Right lung (tissue), 5 donors: ENCODE measurements around the gene RBM33. TPM values are rescaled to one million over a fixed set of nuclear protein-coding genes. Genes with fewer than 3 reads are reported as not detected.
"Not testable (repeated sequence)": the region's sequence is repeated elsewhere in the genome, so short reads cannot be mapped to it uniquely, and the experiment has no call there.

Source experiments
- DNase-seq, 2 donors: peaks; one replicate each; pipeline ENCODE4 v3.0.0-alpha.2; 2013
- polyA plus RNA-seq, 5 donors: library from polyadenylated mRNA; unstranded; fragments of 120-200 nt; gene quantifications; one replicate each; pipeline versions ENCODE4 v1.2.1 to v1.2.3, GENCODE V29; 2013; ENCODE audit warnings: inconsistent platforms in 1 of 5, low replicate concordance in 1 of 5; ENCODE audit not compliant: insufficient read length in 5 of 5, insufficient read depth in 1 of 5

RBM33 gene
- polyA plus RNA-seq, 5 donors = 33.9 to 55.5 (median 41.5) TPM

DNA sequence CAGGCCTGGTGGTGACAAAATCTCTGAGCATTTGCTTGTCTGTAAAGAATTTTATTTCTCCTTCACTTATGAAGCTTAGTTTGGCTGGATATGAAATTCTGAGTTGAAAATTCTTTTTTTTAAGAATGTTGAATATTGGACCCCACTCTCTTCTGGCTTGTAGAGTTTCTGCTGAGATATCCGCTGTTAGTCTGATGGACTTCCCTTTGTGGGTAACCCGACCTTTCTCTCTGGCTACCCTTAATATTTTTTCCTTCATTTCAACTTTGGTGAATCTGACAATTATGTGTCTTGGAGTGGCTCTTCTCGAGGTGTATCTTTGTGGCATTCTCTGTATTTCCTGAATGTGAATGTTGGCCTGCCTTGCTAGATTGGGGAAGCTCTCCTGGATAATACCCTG, 46.2 kb downstream of the RBM33 start:
- not testable (repeated sequence) for DNase-seq

DNA sequence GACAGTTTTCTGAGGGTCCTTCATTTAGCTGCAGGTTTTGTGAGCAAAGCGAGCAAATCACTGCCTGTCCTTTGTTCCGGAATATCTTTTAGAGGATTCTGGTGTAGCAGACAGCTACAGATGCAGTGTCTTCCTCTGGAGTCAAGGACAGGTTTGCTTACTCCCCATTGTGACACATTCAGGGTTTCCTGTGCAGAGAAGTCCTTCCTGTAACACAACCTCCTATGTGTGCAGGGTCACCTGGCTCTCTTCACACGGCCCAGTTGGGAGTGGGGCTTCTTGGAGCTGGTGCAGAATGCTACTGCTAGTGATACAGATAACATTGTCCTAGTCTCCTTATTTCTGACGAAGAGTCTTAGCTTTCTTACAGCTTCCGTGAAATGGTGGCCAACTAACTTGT, 47.9 kb downstream of the RBM33 start:
- no peak for DNase-seq

DNA sequence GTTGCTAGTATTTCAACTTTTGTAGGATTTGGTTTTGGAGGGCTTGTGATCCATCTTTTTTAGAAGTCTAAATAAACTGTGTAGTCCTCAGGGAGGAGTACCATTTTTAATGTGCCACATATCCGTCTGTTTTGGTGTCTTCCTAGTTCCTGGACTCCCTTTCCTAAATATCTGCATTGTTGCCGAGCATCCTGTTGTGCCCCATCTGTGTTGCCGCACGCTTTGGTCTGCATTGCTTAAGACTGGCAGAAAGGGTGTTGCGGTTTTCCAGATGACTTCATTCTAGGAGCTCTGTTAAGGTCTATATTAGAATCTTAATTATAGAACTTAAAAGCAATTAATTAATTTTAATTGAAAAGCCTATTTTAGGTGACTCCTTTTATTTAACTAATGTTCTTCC, 49.4 kb downstream of the RBM33 start:
- no peak for DNase-seq

DNA sequence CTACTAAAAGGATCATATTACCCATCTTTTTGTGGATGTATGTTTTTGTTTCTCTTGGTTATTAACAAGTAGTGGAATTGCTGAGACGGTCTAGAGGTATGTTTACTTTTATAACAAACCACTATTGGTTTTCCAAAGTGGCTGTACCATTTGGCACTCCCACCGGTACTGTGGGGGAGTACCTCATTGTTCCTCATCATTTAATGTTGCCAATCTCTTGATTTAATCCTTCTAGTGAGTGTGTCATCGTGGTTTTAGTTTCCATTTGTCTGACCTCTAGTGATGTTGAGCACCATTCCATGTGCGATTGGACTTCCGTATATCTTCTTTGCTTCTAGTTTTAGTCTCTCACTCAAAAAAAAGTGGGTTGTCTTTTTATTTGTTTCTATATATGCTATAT, 50.4 kb downstream of the RBM33 start:
- no peak for DNase-seq

DNA sequence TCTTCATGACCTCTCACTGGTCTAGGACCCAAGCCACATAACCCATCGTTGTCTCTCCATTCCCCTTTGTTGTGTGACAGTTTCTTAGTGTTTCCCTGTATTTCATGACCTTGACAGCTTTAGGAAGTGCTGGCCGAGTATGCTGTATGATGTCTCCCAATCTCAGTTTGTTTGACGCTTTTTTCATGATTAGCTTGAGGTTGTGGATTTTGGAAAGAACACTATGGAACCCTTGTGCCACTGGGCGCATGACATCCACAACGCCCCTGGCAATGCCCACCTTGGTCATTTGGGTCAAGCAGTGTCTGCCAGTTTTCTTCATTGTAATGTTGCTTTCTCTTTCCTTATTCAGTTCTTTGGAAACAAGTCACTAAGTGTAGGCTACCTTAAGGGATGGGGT, 52.3 kb downstream of the RBM33 start:
- no peak for DNase-seq

DNA sequence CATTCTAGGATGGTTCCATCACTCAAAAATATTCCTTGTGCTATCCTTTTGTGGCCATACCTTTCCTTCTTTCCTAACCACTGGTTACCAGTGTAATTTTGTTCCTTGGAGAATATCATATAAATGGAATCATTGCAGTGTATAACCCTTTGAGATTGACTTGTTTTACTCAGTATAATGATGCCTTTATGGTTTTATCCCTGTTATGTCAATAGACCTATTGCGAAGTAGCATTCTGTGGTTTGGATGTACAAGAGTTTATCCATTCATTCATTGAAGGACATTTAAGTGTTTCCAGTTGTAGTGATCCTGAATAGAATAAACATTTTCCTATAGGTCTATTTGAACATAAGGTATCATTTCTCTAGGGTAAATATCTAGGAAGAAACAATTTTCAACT, 54.2 kb downstream of the RBM33 start:
- DNase-seq = no peak

DNA sequence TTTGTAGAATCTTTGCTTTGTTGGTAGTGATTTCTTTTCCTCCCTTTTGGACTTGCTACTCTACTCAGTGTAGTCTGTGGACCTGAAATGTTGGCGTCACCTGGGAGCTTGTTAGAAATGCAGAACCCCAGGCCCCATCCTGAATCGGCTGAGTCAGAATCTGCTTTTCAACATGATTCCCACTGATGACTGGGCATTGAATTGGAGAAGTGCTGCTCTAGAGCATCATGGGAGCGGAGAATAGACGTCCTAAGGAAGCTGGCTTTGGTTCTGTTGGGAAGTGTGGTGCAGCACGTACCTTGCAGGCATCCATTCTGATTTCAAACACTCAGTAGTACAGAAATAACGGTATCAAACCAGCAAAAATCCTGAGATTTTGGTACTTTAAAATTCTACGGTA, 54.7 kb downstream of the RBM33 start:
- DNase-seq = no peak

DNA sequence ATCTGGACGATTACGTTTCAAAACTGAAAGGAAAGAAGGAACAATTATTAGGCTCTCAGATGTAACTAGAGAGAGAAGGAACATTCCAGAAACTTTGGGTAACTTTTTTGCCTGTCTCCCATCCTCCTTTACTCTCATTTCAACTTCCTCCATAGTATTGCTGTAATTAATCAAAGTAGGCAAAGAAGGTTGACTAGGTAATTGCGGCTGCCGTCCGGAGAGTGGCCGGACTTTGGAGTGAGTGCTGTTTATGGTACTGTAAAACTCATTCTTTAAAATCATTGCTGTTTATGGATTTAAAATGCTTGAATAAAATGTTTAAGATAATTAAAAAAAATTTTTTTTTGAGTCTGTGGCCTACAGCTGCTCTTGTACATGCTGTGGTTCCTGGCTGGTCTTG, 56.4 kb downstream of the RBM33 start:
- no peak for DNase-seq

DNA sequence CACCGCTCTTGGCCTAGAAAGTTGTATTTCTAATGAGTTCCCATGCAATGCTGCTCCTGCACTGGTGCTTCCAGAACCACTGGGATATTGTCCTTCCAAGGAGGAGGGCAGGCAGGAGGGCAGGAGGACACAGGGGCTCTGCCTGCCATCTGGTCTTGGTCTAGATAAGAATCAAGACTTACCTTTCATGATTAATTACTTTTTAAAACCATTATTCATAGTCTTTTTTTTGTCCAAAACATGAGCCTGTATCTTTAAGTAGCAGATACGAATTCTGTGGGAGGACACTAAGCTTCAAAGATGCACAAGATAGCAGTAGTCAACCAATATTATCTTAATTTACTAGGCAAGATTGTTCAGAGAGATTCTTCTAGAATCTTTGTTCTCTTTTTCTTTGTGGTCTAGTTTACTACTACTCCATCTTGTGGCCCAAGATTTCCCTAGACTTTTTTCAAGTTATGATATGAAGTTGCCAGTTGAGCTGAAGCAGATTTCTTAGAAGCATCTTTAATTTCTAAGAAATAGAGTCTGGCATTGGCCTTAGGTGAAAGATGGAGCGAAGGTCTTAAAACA, 57.6 kb downstream of the RBM33 start:
- DNase-seq = no peak

DNA sequence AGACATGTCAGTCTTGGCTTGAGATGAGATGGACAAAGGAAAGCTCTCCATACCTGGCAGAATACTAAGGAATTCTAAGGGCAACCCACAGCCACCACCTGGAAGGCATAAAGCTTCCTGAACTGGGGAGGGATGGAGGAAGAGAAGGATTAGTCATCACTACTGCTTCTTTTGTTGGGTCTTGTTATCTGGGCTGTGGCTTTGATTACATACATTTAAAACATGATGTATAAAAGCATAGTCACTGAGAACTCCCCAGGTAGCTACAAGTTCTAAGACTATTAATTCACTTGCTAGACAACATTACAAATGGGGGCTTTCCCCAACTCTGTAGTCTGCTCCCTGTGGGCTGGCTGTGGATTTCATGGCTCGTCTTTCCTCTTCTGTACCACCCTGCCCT, 58.2 kb downstream of the RBM33 start:
- no peak for DNase-seq

DNA sequence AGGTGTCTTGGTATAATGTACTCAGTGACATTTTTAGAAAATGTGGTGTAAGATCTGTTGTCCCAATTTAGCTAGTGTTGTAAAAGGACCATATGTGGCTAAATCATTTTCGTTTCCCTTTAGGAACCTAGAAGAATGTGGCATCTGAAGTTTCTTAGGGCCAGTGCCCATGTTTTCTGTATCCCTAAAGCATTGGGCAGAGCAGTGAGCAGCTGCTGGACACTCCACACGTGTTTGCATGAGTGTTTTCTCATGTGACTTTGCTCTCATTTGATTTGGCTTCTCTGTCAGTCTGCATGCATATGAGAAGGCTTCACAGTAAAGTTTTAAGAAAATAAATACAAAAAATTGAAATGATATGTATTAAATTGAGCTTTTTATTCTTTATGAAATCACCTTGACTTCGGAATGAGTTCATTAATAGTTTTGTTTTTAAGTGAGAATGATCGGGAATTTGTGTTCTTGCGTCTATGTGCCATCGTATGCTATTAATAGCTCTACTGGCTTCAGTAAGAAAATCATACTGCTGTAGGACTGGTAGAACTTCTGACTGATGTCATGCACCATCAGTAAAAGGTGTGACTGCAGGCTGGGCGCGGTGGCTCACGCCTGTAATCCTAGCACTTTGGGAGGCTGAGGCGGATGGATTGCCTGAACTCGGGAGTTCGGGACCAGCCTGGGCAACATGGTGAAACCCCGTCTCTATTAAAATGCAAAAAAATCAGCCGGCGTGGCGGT, 61.3 kb downstream of the RBM33 start:
- DNase-seq = no peak

DNA sequence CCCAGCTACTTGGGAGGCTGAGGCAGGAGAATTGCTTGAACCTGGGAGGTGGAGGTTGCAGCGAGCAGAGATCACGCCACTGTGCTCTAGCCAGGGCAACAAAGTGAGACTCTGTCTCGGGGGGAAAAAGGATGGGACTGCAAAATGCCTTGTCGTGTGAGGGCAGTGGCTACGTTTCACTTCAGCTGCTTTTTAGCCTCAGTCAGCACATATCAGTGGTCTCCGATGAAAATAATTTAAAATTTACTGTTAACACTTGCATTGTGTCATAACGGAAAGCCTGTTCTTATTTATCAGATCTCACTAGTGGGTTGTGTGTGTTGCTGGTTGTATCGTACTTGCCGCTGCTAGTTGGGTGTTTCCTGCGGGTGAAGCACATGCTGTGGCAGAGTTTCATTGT, 61.9 kb downstream of the RBM33 start:
- no peak for DNase-seq

DNA sequence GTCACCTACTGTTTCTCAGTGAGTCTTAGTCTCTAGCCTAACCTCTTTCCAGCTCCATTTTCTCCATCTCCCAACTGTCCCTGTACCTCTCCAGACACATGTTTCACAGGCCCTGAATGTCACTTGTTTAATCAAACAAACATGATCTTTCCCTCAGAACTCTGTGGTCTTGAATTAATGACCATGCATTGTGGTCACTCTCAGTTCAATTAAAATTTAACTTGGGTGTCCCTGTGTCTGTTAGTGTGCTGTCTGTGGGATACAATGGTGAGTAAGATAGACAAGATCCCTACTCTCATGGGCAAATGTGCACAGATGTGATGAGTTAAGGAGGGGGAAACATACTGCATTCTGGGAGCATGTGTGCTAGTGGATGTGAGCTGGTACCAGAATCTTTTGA, 65.0 kb downstream of the RBM33 start:
- DNase-seq = no peak

DNA sequence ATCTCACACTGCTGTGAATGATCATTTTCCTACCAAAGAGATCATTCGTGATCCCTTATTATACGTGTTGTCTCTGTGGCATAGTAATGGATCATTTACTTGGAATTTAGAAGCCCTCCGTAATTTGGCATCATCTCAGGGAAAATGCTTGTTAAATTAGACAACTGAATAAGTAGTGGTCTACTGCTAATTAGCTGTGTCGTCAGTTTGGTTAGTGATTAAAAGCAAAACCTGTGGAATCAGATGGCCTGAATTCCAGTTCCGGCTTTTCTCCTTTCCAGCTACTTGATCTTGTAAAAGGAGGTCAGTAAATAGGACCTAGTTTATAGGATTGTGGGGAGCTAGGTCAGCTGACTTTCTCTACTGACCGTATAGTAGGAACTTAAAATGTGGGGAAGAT, 65.6 kb downstream of the RBM33 start:
- DNase-seq = no peak

DNA sequence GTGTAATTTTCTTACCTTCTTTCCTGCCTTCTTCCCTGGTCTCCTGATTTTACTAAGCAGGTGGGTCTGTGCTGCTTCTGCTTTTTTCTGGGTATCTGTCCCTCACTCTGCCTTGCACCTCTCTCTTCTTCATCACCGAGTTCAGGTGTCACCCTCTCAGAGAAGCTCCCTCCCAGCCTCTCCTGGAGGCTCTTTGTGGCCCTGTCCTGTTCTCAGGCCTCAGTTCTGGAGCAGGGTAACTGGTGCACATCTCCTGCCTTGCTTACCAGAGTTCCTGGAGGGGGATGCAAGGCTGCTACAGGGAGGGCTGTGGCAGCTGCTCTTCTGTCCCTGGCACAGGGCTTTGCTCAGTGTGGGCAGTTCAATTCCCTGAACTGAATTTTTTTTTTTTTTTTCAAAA, 66.1 kb downstream of the RBM33 start:
- no peak for DNase-seq

DNA sequence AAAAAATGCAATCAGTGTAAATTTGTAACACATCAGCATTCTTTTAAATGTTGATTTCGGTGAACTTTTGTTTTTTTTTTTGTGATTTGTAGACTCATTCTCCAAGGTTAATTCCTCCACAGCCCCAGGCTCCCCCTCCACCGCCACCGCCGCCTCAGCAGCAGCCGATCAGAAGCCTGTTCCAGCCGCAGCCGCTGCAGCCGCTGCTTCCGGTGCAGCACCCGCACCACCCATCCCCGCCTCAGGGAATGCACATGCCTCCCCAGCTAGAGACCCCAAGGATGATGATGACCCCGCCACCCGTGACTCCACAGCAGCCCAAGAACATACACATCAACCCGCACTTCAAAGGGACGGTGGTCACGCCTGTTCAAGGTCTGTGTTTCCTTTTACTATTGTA, 66.6 kb downstream of the RBM33 start:
- DNase-seq = no peak

DNA sequence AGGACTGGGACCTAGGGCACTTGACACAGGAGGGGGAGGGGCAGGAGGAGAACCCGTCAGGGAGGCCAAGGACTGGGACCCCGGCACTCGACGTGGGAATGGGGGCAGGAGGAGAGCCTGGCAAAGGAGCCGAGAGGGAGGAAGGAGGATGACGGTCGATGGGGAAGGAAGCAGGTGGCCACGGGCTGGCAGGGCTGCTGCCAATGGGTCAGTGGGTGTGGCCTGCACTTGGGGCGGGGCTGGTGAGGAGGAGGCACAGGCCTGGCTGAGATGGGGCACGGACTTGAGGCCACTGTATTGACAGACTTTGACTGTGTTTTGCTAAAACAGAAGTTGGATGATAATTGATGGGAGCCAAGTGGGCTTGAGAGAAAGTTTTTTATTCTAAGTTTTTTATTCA, 68.9 kb downstream of the RBM33 start:
- DNase-seq = no peak

DNA sequence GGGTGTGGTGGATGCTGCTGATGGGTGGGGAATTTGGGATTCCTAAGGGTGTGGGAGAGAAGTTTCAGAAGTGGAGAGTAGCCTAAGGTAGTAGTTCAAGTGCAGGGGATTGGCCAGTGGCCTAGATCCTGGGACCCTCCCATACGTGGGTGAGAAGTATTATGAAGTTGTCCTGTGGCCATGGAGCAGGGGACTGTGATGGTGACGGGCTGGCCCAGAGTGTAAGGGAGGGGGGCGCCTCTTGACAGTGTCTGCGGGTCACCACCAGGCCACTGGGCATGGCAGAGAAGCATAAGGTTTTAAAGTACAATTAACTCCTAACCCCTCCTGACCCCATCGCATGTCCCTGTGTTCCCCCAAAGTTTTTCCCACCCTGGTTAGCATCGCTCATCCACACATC, 70.2 kb downstream of the RBM33 start:
- no peak for DNase-seq

DNA sequence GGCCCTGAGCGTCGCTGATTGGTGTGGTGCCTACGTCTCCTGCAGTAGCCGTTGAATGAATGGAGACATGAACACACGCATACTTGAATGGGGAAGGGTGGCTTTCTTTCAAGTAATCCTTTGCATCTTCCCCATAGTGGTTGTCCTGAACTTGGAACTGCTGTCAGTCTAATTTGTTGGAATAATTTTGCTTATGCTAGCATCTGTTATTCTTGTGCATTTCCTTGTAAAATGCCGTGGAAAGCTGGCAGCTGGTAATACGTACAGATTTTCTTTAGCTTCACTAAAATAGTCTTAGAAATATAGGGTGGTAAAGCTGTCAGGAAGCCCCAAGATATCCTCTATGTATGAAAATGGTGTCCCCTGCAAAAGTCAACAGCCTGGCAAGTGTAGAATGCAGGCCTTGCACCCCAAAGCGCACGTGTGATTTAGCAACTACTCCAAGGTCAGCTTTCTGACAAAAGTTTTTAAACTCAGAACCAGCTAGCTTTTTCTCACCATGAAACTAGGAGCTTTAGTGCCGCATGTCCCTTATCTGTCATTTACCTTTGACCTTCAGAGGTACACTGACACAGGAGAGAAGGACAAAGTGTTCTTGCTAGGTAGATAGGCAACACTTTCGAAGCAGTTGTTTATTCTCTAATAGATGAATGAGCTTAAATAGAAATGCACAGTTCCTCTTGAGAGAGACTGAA, 70.8 kb downstream of the RBM33 start:
- no peak for DNase-seq

DNA sequence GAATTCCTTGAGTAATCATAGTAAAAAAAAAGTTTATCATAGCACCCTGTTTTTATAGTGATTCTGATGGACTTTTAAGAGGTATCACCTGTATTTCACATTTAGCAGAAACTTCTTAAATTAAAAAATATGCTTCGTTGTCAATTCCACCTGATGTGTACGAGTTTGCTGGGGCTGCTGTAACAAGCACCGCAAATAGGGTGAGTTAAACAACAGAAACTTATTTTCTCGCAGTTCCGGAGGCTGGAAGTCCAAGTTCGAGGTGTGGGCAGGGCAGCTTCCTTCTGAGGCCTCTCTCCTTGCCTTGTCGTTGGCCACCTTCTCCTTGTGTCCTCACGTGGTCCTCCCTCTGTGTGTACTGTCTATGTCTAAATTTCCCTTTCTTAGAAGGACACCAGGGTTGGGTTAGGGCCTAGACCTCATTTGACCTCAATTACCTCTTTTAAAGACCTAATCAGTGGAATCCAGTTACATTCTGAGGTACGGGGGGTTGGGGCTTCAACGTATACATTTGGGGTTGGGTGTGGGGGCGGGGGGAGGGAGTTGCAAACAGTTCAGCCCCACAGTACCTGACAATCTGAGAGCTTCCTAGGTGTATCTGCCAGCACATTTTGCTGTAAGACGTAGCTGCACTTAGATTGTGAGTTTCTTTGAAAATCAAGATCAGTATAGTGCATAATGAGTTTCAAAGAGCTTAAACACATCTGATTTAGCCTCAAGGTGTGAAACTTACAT, 72.7 kb downstream of the RBM33 start:
- DNase-seq = no peak

DNA sequence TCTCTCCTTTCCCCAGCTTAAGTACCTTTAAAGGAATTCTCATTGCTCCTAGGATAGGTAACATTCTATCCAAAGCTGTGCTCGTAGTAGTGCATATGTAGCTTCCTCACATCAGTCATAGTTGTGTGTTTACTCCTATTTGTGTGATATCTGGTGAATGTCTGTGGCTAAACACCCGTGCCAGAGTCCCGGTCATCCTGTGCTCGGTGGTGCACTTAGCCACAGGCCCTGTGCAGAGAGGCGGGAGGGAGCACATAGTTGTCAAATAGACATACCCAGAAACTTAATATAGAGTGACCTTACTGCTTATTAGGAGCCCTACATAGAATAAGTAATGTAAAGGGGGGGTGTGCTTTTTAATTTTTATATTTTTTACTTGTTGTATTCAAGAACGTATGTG, 76.6 kb downstream of the RBM33 start:
- no peak for DNase-seq

DNA sequence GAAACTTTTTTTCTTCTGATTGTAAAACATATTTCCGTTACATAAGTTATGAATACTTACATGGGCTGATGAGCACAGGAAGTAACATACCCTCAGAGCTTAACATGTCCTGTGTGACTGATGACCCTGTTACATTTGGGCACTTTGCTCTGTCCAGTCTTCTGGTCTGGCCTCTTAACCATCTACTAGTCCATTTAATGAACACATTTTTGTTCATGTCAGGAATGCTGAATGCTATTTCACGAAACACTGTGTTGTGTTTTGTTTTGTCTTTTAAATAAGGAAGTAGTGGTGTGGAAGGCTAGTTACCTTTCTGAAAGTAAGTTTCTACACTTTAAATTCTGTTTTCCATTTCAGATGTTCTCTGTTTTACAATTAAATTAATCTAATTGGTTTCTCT, 77.7 kb downstream of the RBM33 start:
- no peak for DNase-seq

DNA sequence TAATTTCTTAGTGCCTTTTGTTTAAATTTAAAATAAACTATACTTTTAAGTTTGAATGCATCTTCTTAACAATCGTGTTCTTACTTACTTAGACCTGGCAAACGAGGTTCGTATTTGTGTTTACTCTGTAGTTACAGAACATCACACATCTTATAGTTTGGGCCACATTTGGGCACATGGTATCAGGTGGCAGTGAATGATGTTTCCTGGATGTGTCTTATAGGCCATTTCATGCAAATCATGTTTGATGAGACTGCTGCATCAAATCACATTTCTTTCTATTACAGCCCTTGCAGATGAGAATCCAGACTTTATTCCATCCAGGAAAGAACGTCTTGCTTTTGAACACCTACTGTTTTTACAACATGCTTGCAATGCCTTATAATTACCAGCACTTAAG, 78.5 kb downstream of the RBM33 start:
- no peak for DNase-seq
